HepG2 (cell line): Measurements from ENCODE around the gene TTC1. TPM values are rescaled to one million over a fixed set of nuclear protein-coding genes. Genes with fewer than 3 reads are reported as not detected.

Source experiments
- ATAC-seq: fragments of 200-7000 bp; cut with Tn5 transposase; 3 replicates; pipeline ENCODE4 v1.9.1; 2020; ENCODE audit warnings: mild to moderate bottlenecking, moderate library complexity
- BruUV-seq: library from RNA; stranded (reverse); fragments of 400-500 nt; replicated peaks from 2 replicates; lab custom pipeline; 2021; lab: Mats Ljungman, UMichigan
- CTCF ChIA-PET: fragments of 300-600 bp; formaldehyde crosslinking; extraction: SDS; loops from one replicate; lab custom pipeline; 2021; ENCODE audit warnings: low total read pairs, inconsistent platforms, low intra/inter-chr PET ratio; lab: Yijun Ruan, JAX
- POLR2A ChIA-PET: fragments of 350-600 bp; sonication (Branson Sonifier 250); formaldehyde crosslinking; loops from one replicate; lab custom pipeline; 2020; ENCODE audit warnings: antibody characterized with exemption, inconsistent platforms; lab: Yijun Ruan, JAX
- DNase-seq: peaks from one replicate; pipeline ENCODE4 v3.0.0-alpha.2; 2015; ENCODE audit warnings: low spot score
- FAIRE-seq: peaks from 3 replicates; lab custom pipeline; 2011; peaks lifted over from hg19 to GRCh38; lab: Jason Lieb, UNC
- H2AFZ ChIP-seq: one replicate; pipeline ENCODE4 v1.6.1; 2011; ENCODE audit warnings: low read length, inconsistent platforms
- H3K27ac ChIP-seq: fragments of 300-600 bp; 3 replicates; pipeline ENCODE4 v1.8.0; 2011; ENCODE audit warnings: mixed run types, mild to moderate bottlenecking, mixed read lengths, low read length, inconsistent platforms; ENCODE audit not compliant: insufficient read depth; ENCODE audit errors: extremely low read length
- H3K27me3 ChIP-seq, 2 experiments: fragments of 200-600 bp in 1 of 2; 2 replicates in 1 of 2; 3 replicates in 1 of 2; pipeline versions ENCODE4 v1.6.0 to v1.8.0; 2011; ENCODE audit warnings: low read length in 2 of 2, mild to moderate bottlenecking in 2 of 2, moderate library complexity in 2 of 2, inconsistent platforms in 1 of 2; ENCODE audit not compliant: insufficient read depth in 2 of 2, control insufficient read depth in 1 of 2
- H3K36me3 ChIP-seq, 2 experiments: fragments of 200-600 bp in 1 of 2; replicated peaks in 1 of 2; 2 replicates in 1 of 2; 3 replicates in 1 of 2; pipeline versions ENCODE4 v1.5.1 to v1.8.0; 2011; ENCODE audit warnings: low read length in 2 of 2, inconsistent platforms in 1 of 2; ENCODE audit not compliant: insufficient read depth in 2 of 2, control insufficient read depth in 1 of 2
- H3K4me1 ChIP-seq: 2 replicates; pipeline ENCODE4 v1.5.1; 2012; ENCODE audit warnings: low read length, inconsistent platforms; ENCODE audit not compliant: insufficient read depth
- H3K4me2 ChIP-seq: 2 replicates; pipeline ENCODE4 v1.6.0; 2011; ENCODE audit warnings: low read depth, low read length, inconsistent platforms
- H3K4me3 ChIP-seq, 3 experiments: fragments of 200-600 bp in 1 of 3; sonication (generic), shearing (Covaris generic) in 1 of 3; replicated peaks in 1 of 3; 2 replicates each; pipeline ENCODE4 v1.5.1; 2011 to 2016; ENCODE audit warnings: low read length in 3 of 3, inconsistent platforms in 2 of 3, low read depth in 2 of 3, mild to moderate bottlenecking in 2 of 3, control low read depth in 1 of 3, mixed read lengths in 1 of 3; ENCODE audit not compliant: insufficient read depth in 1 of 3
- H3K79me2 ChIP-seq: one replicate; pipeline ENCODE4 v1.6.1; 2011; ENCODE audit warnings: low read length, inconsistent platforms; ENCODE audit not compliant: insufficient read depth
- H3K9ac ChIP-seq: 2 replicates; pipeline ENCODE4 v1.6.0; 2011; ENCODE audit warnings: mild to moderate bottlenecking, low read depth, low read length, inconsistent platforms; ENCODE audit not compliant: insufficient read depth
- H3K9me3 ChIP-seq: 2 replicates; pipeline ENCODE4 v1.5.1; 2012; ENCODE audit warnings: mild to moderate bottlenecking, low read length
- H4K20me1 ChIP-seq: 2 replicates; pipeline ENCODE4 v1.6.0; 2011; ENCODE audit warnings: inconsistent platforms, mild to moderate bottlenecking, low read length, moderate library complexity; ENCODE audit not compliant: insufficient read depth
- FOXO1 ChIP-seq: sonication (generic); formaldehyde crosslinking; IDR thresholded peaks from 2 replicates; pipeline ENCODE4 v1.4.0; 2020; ENCODE audit warnings: missing genetic modification reagents
- HBP1 ChIP-seq: IDR thresholded peaks from 2 replicates; pipeline ENCODE4 v1.6.1; 2016; ENCODE audit warnings: low read depth, control low read depth
- MAF1 ChIP-seq: sonication (generic); formaldehyde crosslinking; IDR thresholded peaks from 2 replicates; pipeline ENCODE4 v1.5.0; 2020; ENCODE audit warnings: missing genetic modification reagents, borderline replicate concordance
- MAFF ChIP-seq: IDR thresholded peaks from 2 replicates; pipeline ENCODE4 v1.6.1; 2011; ENCODE audit warnings: low read depth, low read length, improper control_type of control experiment
- MEIS2 ChIP-seq: sonication (generic); formaldehyde crosslinking; IDR thresholded peaks from 2 replicates; pipeline ENCODE4 v1.9.0; 2021; ENCODE audit warnings: mild to moderate bottlenecking, missing genetic modification reagents
- RELA ChIP-seq: sonication (generic); formaldehyde crosslinking; IDR thresholded peaks from 2 replicates; pipeline ENCODE4 v1.4.0; 2020; ENCODE audit warnings: missing genetic modification reagents
- SOX5 ChIP-seq: IDR thresholded peaks from 2 replicates; pipeline ENCODE4 v1.6.1; 2016; ENCODE audit warnings: borderline replicate concordance
- U2AF2 ChIP-seq: fragments of 200-400 bp; formaldehyde crosslinking; IDR thresholded peaks from 2 replicates; pipeline ENCODE4 v1.6.1; 2017; ENCODE audit warnings: low read depth, mild to moderate bottlenecking, low read length
- ZKSCAN8 ChIP-seq: IDR thresholded peaks from 2 replicates; pipeline ENCODE4 v1.6.1; 2016; ENCODE audit warnings: borderline replicate concordance, missing genetic modification reagents, missing compliant biosample characterization
- ZNF136 ChIP-seq: sonication (generic); formaldehyde crosslinking; IDR thresholded peaks from 2 replicates; pipeline ENCODE4 v1.8.1; 2022; ENCODE audit warnings: low read depth, mild to moderate bottlenecking, moderate library complexity, missing genetic modification reagents
- ZNF30 ChIP-seq: sonication (generic); formaldehyde crosslinking; IDR thresholded peaks from 2 replicates; pipeline ENCODE4 v1.5.0; 2020; ENCODE audit warnings: mild to moderate bottlenecking, missing genetic modification reagents
- ZNF335 ChIP-seq: sonication (generic); formaldehyde crosslinking; IDR thresholded peaks from 2 replicates; pipeline ENCODE4 v1.4.0; 2020; ENCODE audit warnings: missing genetic modification reagents
- ZSCAN5A ChIP-seq: sonication (generic); formaldehyde crosslinking; IDR thresholded peaks from 2 replicates; pipeline ENCODE4 v1.8.0; 2022; ENCODE audit warnings: mild to moderate bottlenecking, missing genetic modification reagents, borderline replicate concordance
- WGBS: methylation state at CpG from one replicate; pipeline ENCODE4 v1.1.6; 2017; ENCODE audit warnings: low lambda C conversion rate; 5-methylcytosine and 5-hydroxymethylcytosine counted together
- in situ Hi-C: cut with HindIII; loops from 2 replicates; pipeline ENCODE4 v1.10.0; 2017; ENCODE audit warnings: low pct_unique_long_range_greater_than_20kb; ENCODE audit not compliant: extremely low pct_ligation_motif_present
- intact Hi-C: fragments of 100-400 bp; cut with micrococcal nuclease; formaldehyde crosslinking; loops from one replicate; pipeline ENCODE4 v1.10.0; 2022; ENCODE audit not compliant: unreplicated experiment
- polyA plus RNA-seq, 8 experiments: library from polyadenylated mRNA; depleted of rRNA in 3 of 8; stranded (reverse) in 7 of 8; unstranded in 1 of 8; fragments of >200 nt; fragmentation: Illumina TruSeq in 4 of 8; extraction: Trizol in 4 of 8; gene quantifications; 2 replicates each; pipeline versions ENCODE4 v1.2.1 to v1.2.3, GENCODE V29; 2011 to 2016; ENCODE audit warnings: low read depth in 4 of 8, missing spikeins in 1 of 8, mixed read lengths in 1 of 8; ENCODE audit not compliant: insufficient read depth in 1 of 8
- total RNA-seq, 5 experiments: library from RNA; depleted of rRNA; stranded (reverse); fragments of >200 nt; fragmentation: Illumina TruSeq; extraction: Trizol; gene quantifications; 2 replicates each; pipeline ENCODE4 v1.2.3, GENCODE V29; 2016; ENCODE audit warnings: low read depth in 1 of 5
- TF ChIP-seq, protein P1 (sequence below): sonication (generic); formaldehyde crosslinking; IDR thresholded peaks from 2 replicates; pipeline ENCODE4 v1.8.0; 2022; ENCODE audit warnings: mild to moderate bottlenecking, missing genetic modification reagents, moderate library complexity
- TF ChIP-seq, protein P2 (sequence below): sonication (generic); formaldehyde crosslinking; IDR thresholded peaks from 2 replicates; pipeline ENCODE4 v1.8.0; 2022; ENCODE audit warnings: missing genetic modification reagents, low read depth, mild to moderate bottlenecking, borderline replicate concordance
- TF ChIP-seq, protein P3 (sequence below): sonication (generic); formaldehyde crosslinking; conservative IDR thresholded peaks from 2 replicates; pipeline ENCODE4 v1.4.0; 2020; ENCODE audit warnings: missing genetic modification reagents
- TF ChIP-seq, protein P4 (sequence below): sonication (generic); formaldehyde crosslinking; IDR thresholded peaks from 2 replicates; pipeline ENCODE4 v1.9.0; 2021; ENCODE audit warnings: missing genetic modification reagents, mild to moderate bottlenecking, borderline replicate concordance

The TTC1 gene
- total and polyA plus RNA-seq, 2 of the 13 experiments (the other 11 are each of a cell fraction or from before 2014, with no cell fraction given) = 16.1 to 72.1 TPM

- no peaks in the 10 kb centered on the region for H4K20me1 ChIP-seq
- H2AFZ ChIP-seq = no peak overlapping the region
- no peak overlapping the region for H3K4me3 ChIP-seq
- DNase-seq (no peak), FAIRE-seq (no peak), ATAC-seq (no peak)
- TF ChIP-seq, protein P1, sequence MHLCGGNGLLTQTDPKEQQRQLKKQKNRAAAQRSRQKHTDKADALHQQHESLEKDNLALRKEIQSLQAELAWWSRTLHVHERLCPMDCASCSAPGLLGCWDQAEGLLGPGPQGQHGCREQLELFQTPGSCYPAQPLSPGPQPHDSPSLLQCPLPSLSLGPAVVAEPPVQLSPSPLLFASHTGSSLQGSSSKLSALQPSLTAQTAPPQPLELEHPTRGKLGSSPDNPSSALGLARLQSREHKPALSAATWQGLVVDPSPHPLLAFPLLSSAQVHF (CRISPR knock-in tag) = no peak
- TF ChIP-seq SOX5 (CRISPR knock-in tag) = no peak
- TF ChIP-seq MEIS2 (CRISPR knock-in tag) = no peak
- TF ChIP-seq ZSCAN5A (CRISPR knock-in tag) = no peak
- TF ChIP-seq ZNF335 (CRISPR knock-in tag) = no peak
- TF ChIP-seq, protein P2, sequence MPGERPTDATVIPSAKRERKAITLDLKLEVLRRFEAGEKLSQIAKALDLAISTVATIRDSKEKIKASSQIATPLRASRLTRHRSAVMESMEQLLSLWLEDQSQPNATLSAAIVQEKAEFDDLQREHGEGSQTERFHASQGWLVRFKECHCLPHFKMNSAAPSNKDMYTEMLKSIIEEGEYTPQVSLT (CRISPR knock-in tag) = no peak
- no peak for TF ChIP-seq HBP1
- TF ChIP-seq, protein P3, sequence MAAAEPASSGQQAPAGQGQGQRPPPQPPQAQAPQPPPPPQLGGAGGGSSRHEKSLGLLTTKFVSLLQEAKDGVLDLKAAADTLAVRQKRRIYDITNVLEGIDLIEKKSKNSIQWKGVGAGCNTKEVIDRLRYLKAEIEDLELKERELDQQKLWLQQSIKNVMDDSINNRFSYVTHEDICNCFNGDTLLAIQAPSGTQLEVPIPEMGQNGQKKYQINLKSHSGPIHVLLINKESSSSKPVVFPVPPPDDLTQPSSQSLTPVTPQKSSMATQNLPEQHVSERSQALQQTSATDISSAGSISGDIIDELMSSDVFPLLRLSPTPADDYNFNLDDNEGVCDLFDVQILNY = no peak
- TF ChIP-seq, protein P4, sequence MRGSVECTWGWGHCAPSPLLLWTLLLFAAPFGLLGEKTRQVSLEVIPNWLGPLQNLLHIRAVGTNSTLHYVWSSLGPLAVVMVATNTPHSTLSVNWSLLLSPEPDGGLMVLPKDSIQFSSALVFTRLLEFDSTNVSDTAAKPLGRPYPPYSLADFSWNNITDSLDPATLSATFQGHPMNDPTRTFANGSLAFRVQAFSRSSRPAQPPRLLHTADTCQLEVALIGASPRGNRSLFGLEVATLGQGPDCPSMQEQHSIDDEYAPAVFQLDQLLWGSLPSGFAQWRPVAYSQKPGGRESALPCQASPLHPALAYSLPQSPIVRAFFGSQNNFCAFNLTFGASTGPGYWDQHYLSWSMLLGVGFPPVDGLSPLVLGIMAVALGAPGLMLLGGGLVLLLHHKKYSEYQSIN (CRISPR knock-in tag) = no peak
- TF ChIP-seq FOXO1 = no peak
- no peak for TF ChIP-seq U2AF2
- no peak for TF ChIP-seq MAFF
- no peak for TF ChIP-seq ZKSCAN8 (CRISPR knock-in tag)
- TF ChIP-seq RELA (CRISPR knock-in tag) = no peak
- TF ChIP-seq ZNF30 (CRISPR knock-in tag) = no peak
- TF ChIP-seq ZNF136 = no peak
- TF ChIP-seq MAF1 = no peak
- no peak overlapping the region for H3K4me2 ChIP-seq
- BruUV-seq = no TSS peak
- CTCF ChIA-PET = no interaction called here
- 91% methylated on average over 2 of the region's 2 CpGs for WGBS
- H3K9me3 ChIP-seq = no peaks in the 10 kb centered on the region
- in situ Hi-C loops = no loop called here
- peaks cover 5 to 19% of the 10 kb centered on the region in 2 experiments; a peak in 4 of 5 replicates for H3K36me3 ChIP-seq
- no peaks in the 10 kb centered on the region for H3K79me2 ChIP-seq
- POLR2A ChIA-PET = no interaction called here
- intact Hi-C loops = no loop called here
- no peaks in the 10 kb centered on the region for H3K4me1 ChIP-seq
- H3K27me3 ChIP-seq = no peaks in the 10 kb centered on the region
- no peak overlapping the region for H3K9ac ChIP-seq
- H3K27ac ChIP-seq = no peak overlapping the region
Observed at GRCh38 chr5:160018945-160019625, 10.1 kb downstream of the TTC1 start.
